Measurements from ENCODE around the gene CWF19L2. TPM values are rescaled to one million over a fixed set of nuclear protein-coding genes. Genes with fewer than 3 reads are reported as not detected.
A peak's percentile ranks its signal among the peaks of the same experiment; 100 is the strongest.
"Not testable (repeated sequence)": the region's sequence is repeated elsewhere in the genome, so short reads cannot be mapped to it uniquely, and the experiment has no call there.

Gene CWF19L2
- polyA plus RNA-seq, 1 donor: 10.8 TPM

GRCh38 chr11:107392611-107393010 lies 65.0 kb downstream of the CWF19L2 start:
- Histone ChIP-seq H3K27me3 (ENCODE audit: control insufficient read depth, insufficient read depth, low read length) (no peaks in the 10 kb centered on the region), H3K27ac (ENCODE audit: low read length) (no peak overlapping the region), H3K4me3 (ENCODE audit: low read length) (no peak overlapping the region), H3K4me1 (ENCODE audit: control insufficient read depth, insufficient read depth, low read length) (peaks cover 2% of the 10 kb centered on the region), H3K36me3 (ENCODE audit: control insufficient read depth, insufficient read depth, low read length) (peaks cover 25% of the 10 kb centered on the region), H3K9me3 (ENCODE audit: control insufficient read depth, low read depth, low read length) (no peaks in the 10 kb centered on the region)
- 89% methylated on average over 2 of the region's 3 CpGs for WGBS (ENCODE audit: insufficient coverage, low lambda C conversion rate)
- no peak for DNase-seq

- not testable (repeated sequence) for H3K4me3 ChIP-seq (ENCODE audit: low read length); H3K4me1 ChIP-seq (ENCODE audit: control insufficient read depth, insufficient read depth, low read length); H3K9me3 ChIP-seq (ENCODE audit: control insufficient read depth, low read depth, low read length); H3K27me3 ChIP-seq (ENCODE audit: control insufficient read depth, insufficient read depth, low read length); DNase-seq; H3K27ac ChIP-seq (ENCODE audit: low read length)
- WGBS (ENCODE audit: insufficient coverage, low lambda C conversion rate): no CpG with 5 or more reads among the region's 4 CpGs
- peaks cover 28% of the 10 kb centered on the region for H3K36me3 ChIP-seq (ENCODE audit: control insufficient read depth, insufficient read depth, low read length)
Measured at GRCh38 chr11:107390701-107391100, 66.9 kb downstream of the CWF19L2 start.

GRCh38 chr11:107387666-107388065 lies 70.0 kb downstream of the CWF19L2 start:
- Histone ChIP-seq H3K36me3 (ENCODE audit: control insufficient read depth, insufficient read depth, low read length) (peaks cover 32% of the 10 kb centered on the region), H3K9me3 (ENCODE audit: control insufficient read depth, low read depth, low read length) (no peaks in the 10 kb centered on the region), H3K27me3 (ENCODE audit: control insufficient read depth, insufficient read depth, low read length) (no peaks in the 10 kb centered on the region), H3K4me3 (ENCODE audit: low read length) (no peak overlapping the region), H3K27ac (ENCODE audit: low read length) (no peak overlapping the region), H3K4me1 (ENCODE audit: control insufficient read depth, insufficient read depth, low read length) (no peaks in the 10 kb centered on the region)
- no peak for DNase-seq
- 100% methylated on average over 1 of the region's 6 CpGs for WGBS (ENCODE audit: insufficient coverage, low lambda C conversion rate)

GRCh38 chr11:107385361-107385981 lies 72.2 kb downstream of the CWF19L2 start:
- no peaks in the 10 kb centered on the region for H3K27me3 ChIP-seq (ENCODE audit: control insufficient read depth, insufficient read depth, low read length)
- 80% methylated on average over 2 of the region's 3 CpGs for WGBS (ENCODE audit: insufficient coverage, low lambda C conversion rate)
- H3K27ac ChIP-seq (ENCODE audit: low read length): no peak overlapping the region
- H3K4me1 ChIP-seq (ENCODE audit: control insufficient read depth, insufficient read depth, low read length): no peaks in the 10 kb centered on the region
- H3K4me3 ChIP-seq (ENCODE audit: low read length): no peak overlapping the region
- no peaks in the 10 kb centered on the region for H3K9me3 ChIP-seq (ENCODE audit: control insufficient read depth, low read depth, low read length)
- H3K36me3 ChIP-seq (ENCODE audit: control insufficient read depth, insufficient read depth, low read length): peaks cover 17% of the 10 kb centered on the region
- DNase-seq: peak in 1 of 2 donors; percentile 34

- Histone ChIP-seq H3K36me3 (ENCODE audit: control insufficient read depth, insufficient read depth, low read length) (peaks cover 11% of the 10 kb centered on the region), H3K27ac (ENCODE audit: low read length) (no peak overlapping the region), H3K4me3 (ENCODE audit: low read length) (no peak overlapping the region), H3K4me1 (ENCODE audit: control insufficient read depth, insufficient read depth, low read length) (no peaks in the 10 kb centered on the region), H3K27me3 (ENCODE audit: control insufficient read depth, insufficient read depth, low read length) (no peaks in the 10 kb centered on the region), H3K9me3 (ENCODE audit: control insufficient read depth, low read depth, low read length) (no peaks in the 10 kb centered on the region)
- DNase-seq: no peak
- WGBS (ENCODE audit: insufficient coverage, low lambda C conversion rate): 100% methylated on average over 1 of the region's 1 CpG
Measured at GRCh38 chr11:107384144-107384852, 73.3 kb downstream of the CWF19L2 start.

- H3K27me3 ChIP-seq (ENCODE audit: control insufficient read depth, insufficient read depth, low read length): no peaks in the 10 kb centered on the region
- H3K9me3 ChIP-seq (ENCODE audit: control insufficient read depth, low read depth, low read length): no peaks in the 10 kb centered on the region
- H3K4me3 ChIP-seq (ENCODE audit: low read length): no peak overlapping the region
- no peak for DNase-seq
- no peaks in the 10 kb centered on the region for H3K36me3 ChIP-seq (ENCODE audit: control insufficient read depth, insufficient read depth, low read length)
- H3K27ac ChIP-seq (ENCODE audit: low read length): no peak overlapping the region
- WGBS (ENCODE audit: insufficient coverage, low lambda C conversion rate): 57% methylated on average over 1 of the region's 7 CpGs
- no peaks in the 10 kb centered on the region for H3K4me1 ChIP-seq (ENCODE audit: control insufficient read depth, insufficient read depth, low read length)
Measured at GRCh38 chr11:107372439-107372838, 85.2 kb downstream of the CWF19L2 start.

- no peak for DNase-seq
- Histone ChIP-seq H3K27me3 (ENCODE audit: control insufficient read depth, insufficient read depth, low read length) (no peaks in the 10 kb centered on the region), H3K9me3 (ENCODE audit: control insufficient read depth, low read depth, low read length) (no peaks in the 10 kb centered on the region), H3K27ac (ENCODE audit: low read length) (no peak overlapping the region), H3K36me3 (ENCODE audit: control insufficient read depth, insufficient read depth, low read length) (no peaks in the 10 kb centered on the region), H3K4me1 (ENCODE audit: control insufficient read depth, insufficient read depth, low read length) (no peaks in the 10 kb centered on the region), H3K4me3 (ENCODE audit: low read length) (no peak overlapping the region)
- 20% methylated on average over 1 of the region's 1 CpG for WGBS (ENCODE audit: insufficient coverage, low lambda C conversion rate)
Measured at GRCh38 chr11:107370390-107370789, 87.2 kb downstream of the CWF19L2 start.

GRCh38 chr11:107359701-107360100 lies 97.9 kb downstream of the CWF19L2 start:
- DNase-seq: no peak
- H3K36me3 ChIP-seq (ENCODE audit: control insufficient read depth, insufficient read depth, low read length): no peaks in the 10 kb centered on the region
- WGBS (ENCODE audit: insufficient coverage, low lambda C conversion rate): no CpG with 5 or more reads among the region's 4 CpGs
- no peak overlapping the region for H3K27ac ChIP-seq (ENCODE audit: low read length)
- H3K27me3 ChIP-seq (ENCODE audit: control insufficient read depth, insufficient read depth, low read length): no peaks in the 10 kb centered on the region
- peaks cover 6% of the 10 kb centered on the region for H3K9me3 ChIP-seq (ENCODE audit: control insufficient read depth, low read depth, low read length)
- no peaks in the 10 kb centered on the region for H3K4me1 ChIP-seq (ENCODE audit: control insufficient read depth, insufficient read depth, low read length)
- no peak overlapping the region for H3K4me3 ChIP-seq (ENCODE audit: low read length)

- no peak for DNase-seq
- H3K27ac ChIP-seq (ENCODE audit: low read length): no peak overlapping the region
- H3K9me3 ChIP-seq (ENCODE audit: control insufficient read depth, low read depth, low read length): peaks cover 6% of the 10 kb centered on the region
- H3K4me1 ChIP-seq (ENCODE audit: control insufficient read depth, insufficient read depth, low read length): no peaks in the 10 kb centered on the region
- no peaks in the 10 kb centered on the region for H3K27me3 ChIP-seq (ENCODE audit: control insufficient read depth, insufficient read depth, low read length)
- H3K36me3 ChIP-seq (ENCODE audit: control insufficient read depth, insufficient read depth, low read length): peaks cover 1% of the 10 kb centered on the region
- WGBS (ENCODE audit: insufficient coverage, low lambda C conversion rate): no CpG with 5 or more reads among the region's 1 CpG
- no peak overlapping the region for H3K4me3 ChIP-seq (ENCODE audit: low read length)
Measured at GRCh38 chr11:107357877-107358276, 99.7 kb downstream of the CWF19L2 start.

- Histone ChIP-seq H3K36me3 (ENCODE audit: control insufficient read depth, insufficient read depth, low read length) (peaks cover 12% of the 10 kb centered on the region), H3K4me3 (ENCODE audit: low read length) (no peak overlapping the region), H3K27me3 (ENCODE audit: control insufficient read depth, insufficient read depth, low read length) (no peaks in the 10 kb centered on the region), H3K9me3 (ENCODE audit: control insufficient read depth, low read depth, low read length) (no peaks in the 10 kb centered on the region), H3K27ac (ENCODE audit: low read length) (no peak overlapping the region), H3K4me1 (ENCODE audit: control insufficient read depth, insufficient read depth, low read length) (no peaks in the 10 kb centered on the region)
- DNase-seq: no peak
- no CpG with 5 or more reads among the region's 2 CpGs for WGBS (ENCODE audit: insufficient coverage, low lambda C conversion rate)
Measured at GRCh38 chr11:107354780-107355179, 102.8 kb downstream of the CWF19L2 start.

- Histone ChIP-seq H3K36me3 (ENCODE audit: control insufficient read depth, insufficient read depth, low read length) (peaks cover 2% of the 10 kb centered on the region), H3K27me3 (ENCODE audit: control insufficient read depth, insufficient read depth, low read length) (no peaks in the 10 kb centered on the region), H3K4me3 (ENCODE audit: low read length) (no peak overlapping the region), H3K4me1 (ENCODE audit: control insufficient read depth, insufficient read depth, low read length) (no peaks in the 10 kb centered on the region), H3K9me3 (ENCODE audit: control insufficient read depth, low read depth, low read length) (no peaks in the 10 kb centered on the region), H3K27ac (ENCODE audit: low read length) (no peak overlapping the region)
- no CpG with 5 or more reads among the region's 2 CpGs for WGBS (ENCODE audit: insufficient coverage, low lambda C conversion rate)
- DNase-seq: no peak
Measured at GRCh38 chr11:107337917-107338316, 119.7 kb downstream of the CWF19L2 start.
